ENCODE measurements around the gene HOXB2.

Gene HOXB2

DNA sequence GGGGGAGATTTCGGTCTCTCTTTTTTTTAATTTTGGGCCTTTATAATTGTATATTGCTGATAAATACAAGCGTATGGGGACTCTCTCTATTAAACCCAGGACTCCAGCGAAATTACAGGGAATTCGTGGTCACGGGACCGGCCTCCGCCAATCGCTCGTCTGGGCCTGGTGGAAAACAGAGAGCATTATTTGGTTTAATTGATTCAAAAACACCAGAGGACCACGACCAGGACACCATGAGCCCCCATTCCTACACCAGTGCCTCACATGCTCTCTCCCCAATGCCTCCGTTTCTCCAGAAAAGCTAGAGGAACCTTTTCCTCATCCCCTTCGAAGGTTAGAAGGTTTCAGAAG is at the start of gene HOXB2:
Gene HOXB2, minus strand, starts transcription at position 88 of the 354 bp plus-strand sequence. CDS start 198 bp downstream, outside the sequence.
- DNase-seq, result peak; percentile 70

DNA sequence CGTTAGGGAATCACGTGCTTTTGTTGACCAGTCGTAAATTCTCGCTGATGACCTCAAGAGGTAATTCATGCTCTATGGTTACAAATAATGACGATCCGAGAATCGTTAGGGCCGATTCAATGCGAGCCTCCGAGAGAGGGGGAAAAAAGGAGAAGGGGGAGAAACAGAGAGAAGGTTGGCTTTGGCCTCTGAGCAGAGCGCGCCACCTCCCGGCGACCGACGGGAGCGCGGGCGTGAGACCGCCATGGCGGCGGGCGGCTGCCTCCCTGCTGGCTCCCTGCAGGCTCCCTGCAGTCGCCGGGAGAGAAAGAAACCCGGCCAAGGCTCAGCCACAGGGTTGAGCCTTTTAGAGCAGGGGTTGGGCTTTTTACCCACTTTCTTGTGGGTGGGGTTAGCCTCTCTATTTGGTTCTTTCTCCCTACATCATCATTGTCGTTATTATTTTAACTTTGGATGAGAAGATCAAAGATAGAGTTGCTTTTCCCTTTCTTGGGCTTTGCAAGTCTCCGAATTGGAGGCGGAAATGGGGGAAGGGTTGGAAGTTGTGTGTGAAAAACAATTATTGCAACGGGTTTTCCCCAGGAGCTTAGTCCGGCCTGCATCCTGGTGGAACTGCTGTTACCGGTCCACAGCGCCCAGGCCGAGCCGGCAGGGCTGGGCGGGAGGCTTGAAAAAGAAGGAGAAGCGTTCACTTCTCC is 49.1 kb upstream of the HOXB2 start:
- DNase-seq, result peak; percentile 98

DNA sequence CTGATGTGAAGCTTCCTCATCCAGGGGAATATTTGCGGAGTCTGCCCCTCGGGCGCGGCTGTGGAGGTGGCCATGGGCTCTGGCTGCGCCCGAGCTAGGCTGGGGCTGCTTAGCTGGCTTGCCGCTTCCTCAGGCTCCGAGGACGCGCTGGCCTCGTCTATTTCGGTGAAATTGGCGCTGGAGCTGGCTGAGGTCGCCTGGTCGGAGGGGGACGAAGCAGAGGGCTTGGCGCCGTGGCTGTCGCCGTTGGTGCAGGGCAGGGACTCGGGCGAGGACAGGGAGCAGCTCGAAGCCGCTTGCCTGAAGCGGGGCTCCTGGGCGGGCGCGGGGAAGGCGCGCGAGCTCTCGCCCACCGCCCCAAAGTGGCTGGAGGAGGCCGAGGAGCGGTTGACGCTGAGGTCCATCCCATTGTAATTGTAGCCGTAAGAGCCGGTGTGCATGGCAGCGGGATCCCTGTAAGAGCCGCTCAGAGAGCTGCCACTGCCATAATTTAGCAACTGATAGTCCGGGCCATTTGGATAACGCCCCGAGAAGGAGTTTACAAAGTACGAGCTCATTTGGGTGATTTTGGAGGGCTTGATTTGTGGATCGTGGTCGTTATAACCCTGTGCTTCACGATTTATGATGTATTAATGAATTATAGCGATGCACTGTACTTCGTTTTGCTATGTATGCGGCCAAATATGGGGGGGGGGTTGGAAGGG is 48.4 kb upstream of the HOXB2 start, which contains the start of gene HOXB5:
Gene HOXB5, minus strand, starts transcription at position 654 of the 704 bp plus-strand sequence. Its CDS starts 97 bp downstream, at position 557.
- peak; percentile 80 for DNase-seq

DNA sequence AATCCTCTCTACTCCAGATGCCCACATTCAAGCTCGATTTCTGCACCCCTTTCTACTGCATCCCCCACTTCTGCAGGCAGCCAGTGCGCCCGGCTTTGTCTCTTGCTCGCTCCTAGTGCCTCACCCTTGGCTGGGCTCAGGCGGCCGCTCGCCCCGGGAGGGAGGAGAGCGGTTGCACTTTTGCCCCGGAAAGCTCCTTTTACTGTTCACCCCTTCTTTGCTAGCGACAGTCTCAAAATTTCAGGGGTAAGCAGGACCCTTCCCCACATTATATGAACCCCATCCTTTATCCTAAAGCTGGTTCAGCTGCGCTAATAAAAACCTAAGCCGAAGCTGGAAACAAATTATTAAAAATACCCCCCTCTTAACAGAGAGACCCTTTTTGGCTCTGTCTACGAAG is 47.7 kb upstream of the HOXB2 start:
- peak; percentile 40 for DNase-seq

DNA sequence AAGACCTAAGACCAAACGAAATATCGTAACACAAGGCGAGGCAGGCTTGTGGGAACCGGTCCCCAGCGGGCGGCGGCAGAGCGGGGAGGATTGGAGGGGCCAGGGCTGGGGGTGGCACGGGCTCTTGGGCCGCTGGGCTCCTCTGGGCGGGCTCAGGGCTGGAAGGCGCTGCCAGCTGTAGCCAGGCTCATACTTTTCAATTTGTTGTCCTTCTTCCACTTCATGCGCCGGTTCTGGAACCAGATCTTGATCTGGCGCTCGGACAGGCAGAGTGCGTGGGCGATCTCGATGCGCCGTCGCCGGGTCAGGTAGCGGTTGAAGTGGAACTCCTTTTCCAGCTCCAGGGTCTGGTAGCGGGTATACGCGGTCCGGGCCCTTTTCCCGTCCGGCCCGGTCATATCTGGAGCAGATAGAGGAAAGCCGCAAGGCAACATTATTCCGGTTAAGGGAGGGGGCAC is 47.2 kb upstream of the HOXB2 start:
- DNase-seq, result peak; percentile 40

DNA sequence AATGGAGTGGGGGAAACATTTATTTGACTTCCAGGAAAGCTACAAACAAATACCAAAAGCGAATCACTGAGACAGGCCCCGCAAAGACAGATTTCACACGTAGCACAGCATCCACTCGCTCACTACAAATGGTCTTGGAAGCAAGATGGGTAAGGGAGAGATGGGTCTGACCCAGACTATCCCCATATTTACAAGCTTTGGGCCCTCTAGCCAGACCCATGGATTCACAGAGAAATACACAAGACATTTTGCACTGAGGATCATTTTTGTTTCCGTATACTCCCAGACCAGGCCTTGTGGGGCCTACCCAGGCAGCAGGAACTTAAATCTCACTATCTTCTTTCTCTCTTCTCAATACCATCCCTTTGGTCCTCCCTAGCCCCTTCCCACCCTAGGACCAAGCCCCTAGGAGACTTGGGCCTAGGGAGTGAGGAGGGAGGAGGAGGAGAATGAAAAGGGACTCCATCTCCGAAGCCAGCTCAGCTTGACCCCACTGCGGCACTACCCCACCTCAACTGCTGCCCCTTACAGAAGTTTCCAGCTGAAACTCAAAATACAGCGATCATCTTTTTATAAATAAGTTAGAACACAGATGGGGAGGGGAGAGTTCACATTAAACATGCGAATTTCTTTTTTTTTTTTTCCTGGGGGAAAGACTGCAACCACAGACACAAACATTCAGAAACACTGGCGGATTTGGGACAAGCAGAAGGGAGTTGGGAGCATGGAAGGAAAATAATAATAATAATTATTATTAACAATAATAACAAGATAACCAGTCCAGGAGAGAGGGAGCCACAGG is 46.5 kb upstream of the HOXB2 start:
- peak; percentile 37 for DNase-seq

DNA sequence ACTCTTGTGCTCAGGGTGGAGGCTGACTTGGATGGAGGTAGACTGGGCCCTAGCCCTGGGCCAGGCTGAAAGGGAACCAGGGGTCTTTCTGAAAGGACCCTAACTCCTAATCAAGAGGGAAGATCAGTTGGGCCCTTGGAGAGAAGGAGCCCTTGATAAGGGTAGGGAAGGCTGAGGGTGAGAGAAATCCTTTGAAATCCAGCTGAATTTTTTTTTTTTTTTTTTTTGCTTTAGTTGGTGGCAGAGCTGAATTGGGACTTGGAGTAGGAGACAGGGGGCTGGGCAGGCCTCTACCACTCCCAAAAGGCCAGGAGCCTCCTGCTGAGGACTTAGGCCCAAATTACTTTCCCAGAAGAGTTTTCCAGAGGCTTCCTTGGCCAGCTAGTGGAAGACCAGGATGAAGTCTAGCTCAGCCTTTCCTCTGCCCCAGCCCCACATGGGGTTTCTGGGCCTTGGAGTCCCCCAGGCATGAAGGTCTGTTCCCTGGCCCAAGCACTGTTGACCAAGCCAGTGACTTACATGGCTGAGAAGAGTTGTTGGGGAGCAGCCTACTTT is 45.8 kb upstream of the HOXB2 start:
- DNase-seq, result peak; percentile 42

DNA sequence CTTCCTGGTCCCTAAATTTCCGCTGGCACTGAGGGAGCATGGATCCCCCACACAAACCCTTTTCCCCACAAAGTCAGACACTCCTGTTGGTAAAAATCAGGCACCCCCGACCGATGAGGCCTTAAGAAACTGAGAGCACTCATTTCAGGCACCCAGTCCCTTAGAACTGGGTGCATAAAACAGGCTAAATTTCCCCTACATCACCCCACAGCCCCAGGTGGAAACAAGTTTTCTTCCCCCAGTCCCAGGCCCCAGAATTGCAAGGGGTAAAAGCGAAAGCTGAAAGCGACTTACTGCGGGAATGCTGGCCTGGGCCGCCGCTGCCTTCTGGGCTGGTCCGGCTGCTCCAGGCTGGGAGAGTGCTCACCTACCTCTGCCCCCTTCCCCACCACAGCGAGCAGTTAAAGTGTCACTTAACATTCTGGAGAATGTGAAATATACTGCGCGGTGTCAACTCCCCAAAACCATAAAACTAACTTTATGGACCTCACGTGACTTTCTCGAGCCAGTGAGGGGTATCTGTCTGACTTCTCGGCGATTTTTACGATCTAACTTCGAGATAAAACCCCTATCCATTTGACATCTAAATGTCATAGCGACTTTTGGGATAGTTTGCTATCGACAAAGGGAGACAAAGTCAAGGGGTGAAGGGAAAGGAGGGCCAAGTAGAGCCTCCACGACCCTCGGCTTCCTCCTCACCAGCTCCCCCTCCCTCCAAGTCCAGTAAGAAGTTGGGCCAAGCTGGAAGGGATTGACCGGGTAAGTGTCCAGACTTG is 45.1 kb upstream of the HOXB2 start, which contains the start of gene HOXB3:
Gene HOXB3, minus strand, starts transcription at position 411 of the 776 bp plus-strand sequence. CDS start 37,767 bp downstream, outside the sequence.
- DNase-seq, result peak; percentile 60

DNA sequence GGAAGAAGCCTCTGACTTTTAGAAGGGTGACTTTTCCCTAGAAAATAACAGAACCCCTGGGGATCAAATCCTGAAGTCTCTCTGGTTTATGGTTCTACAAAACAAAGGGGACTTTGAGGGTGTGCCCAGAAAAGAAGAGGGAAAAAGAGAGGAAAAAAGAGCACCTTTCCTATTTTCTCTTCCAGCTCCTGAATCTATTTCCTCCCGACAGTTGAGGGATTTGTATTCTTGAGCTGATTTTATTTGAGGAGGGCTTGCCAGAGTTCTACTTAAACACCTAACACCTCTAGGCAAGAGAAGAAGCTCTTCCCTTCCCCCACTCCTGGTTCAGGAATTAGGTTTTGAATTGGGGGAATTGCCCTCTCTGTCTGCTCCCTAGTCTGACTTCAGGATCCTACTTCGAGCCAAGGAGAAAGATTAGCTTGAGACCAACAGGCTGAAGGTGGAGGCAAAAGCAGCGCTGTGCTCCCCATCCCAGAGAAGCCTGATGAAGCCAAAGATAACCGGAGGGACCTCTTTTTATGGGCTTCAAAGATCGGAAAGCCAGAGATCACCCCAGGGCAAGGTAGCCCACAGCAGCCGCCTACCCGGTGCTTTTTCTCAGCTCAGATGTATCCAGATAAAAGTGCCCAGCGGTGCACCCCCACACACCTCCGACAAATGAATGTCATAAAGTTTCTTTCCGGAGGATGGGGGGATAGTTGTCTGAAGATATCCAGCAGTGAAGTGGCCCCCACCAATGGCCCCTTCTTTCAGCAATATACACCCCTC is 44.3 kb upstream of the HOXB2 start:
- DNase-seq, result peak; percentile 53

DNA sequence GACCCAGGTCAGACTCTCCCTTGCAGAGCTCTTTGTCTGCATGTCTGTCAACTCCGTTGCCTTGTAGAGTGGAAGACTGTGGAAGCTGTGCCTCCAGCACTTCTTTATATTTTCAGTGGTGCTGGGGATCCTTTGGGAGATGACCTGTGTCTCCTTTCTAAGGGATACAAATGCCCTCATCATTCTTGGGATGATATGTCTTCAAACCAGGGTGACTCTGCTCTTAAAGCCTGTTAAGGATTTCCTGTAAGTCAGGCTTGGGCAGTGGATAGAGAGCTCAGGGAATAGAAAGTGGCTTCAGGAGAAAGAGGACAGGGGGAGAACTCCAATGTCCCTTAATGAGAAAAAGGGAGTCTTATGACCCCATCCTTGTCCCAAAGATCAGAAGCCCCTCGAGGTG is 43.6 kb upstream of the HOXB2 start:
- peak; percentile 53 for DNase-seq

DNA sequence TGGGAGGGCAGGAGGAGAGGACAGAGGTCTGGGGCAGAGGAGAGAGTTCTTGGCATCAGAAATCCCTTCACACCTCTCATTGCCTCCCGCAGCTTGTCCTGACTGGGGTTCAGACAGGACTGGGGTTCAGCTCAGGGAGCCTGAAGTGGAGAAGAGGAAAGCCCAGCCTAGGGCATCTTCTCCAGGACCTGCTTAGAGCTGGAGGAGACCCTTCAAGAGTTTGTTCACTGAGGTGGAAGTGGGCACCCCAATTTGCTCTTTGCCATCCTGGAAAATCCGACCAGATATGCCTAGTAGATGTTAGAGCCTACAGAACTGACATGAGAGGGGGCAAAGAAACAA is 43.1 kb upstream of the HOXB2 start:
- DNase-seq, result no peak

DNA sequence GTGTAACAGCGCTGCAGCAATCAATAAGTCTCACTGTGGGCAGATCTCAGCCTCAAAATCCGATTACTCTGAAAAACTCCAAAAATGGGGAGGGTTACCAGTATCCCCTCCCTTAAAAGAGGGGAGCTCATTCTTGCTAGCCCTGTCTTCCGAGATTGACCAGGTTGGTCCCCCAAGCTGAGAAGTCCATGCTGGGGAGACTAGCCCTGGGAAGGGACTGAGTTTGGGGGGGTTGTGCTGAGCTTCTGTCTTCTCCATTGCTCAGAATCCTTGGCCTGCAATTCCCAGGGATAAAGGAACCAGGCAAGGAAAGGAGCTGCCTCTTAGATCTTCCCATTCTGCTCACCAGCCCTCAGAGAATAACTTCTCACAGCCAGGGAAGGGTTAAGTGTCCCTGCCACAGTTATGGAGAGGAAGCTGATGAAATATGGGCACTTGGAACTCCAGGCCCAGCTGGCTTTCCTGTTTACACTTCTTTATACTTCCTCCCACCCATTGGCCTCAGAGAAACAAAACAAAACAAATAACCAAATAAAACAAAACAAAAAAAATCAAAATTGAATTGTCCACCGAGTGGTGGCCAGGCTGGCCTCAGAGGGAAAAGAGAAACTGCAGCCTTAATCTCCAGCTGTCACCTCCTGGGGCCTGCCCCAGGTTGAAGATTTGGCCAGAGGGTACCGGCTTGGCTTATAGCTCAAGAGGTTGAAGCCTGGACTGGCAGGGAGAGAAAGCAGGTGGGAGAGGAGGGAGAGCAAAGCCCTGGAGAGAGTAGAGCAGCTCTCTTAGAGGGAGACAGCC is 42.6 kb upstream of the HOXB2 start:
- DNase-seq, result peak; percentile 94

DNA sequence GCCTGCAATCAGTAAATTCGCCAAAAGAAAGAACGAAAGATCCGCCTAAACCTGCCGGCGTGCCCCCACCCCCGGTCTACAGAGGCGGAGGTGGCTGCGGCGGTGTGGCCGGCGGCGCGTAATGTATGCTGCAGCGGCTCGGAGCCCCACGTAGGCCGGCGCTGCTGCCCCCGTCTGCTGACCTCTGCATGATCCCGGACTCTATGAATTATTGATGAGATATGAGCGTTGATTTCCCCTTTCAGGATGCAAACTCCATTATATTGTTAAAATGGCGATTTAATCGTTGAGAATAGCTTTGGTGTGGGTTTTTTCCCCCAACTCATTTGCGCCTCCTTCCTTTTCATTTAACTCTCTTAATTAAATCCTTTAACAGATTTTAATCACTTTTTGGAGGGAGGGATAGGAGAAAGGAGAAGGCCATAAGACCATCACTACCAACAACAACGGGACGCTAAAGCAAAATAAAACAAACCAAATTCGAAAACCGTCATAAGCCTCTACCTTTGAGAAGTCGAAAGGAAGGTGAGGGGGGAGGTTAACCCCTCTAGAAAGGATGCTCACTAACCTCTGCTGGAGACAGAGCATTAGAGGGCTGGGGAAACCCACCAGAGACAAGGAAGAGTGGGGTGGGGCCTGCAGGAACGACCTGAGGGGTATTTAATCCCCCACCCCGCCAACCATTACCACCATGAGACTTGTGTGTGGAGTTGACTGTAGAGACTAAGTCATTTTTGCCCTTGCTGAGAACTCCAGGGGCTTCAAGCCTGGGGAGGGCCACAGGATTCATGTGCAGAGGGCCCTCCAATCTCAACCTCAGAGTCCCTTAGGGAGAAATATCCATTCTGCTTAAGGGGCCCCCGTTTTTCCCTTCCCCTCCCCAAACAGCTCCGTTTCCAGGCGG is 41.7 kb upstream of the HOXB2 start:
- peak; percentile 50 for DNase-seq

DNA sequence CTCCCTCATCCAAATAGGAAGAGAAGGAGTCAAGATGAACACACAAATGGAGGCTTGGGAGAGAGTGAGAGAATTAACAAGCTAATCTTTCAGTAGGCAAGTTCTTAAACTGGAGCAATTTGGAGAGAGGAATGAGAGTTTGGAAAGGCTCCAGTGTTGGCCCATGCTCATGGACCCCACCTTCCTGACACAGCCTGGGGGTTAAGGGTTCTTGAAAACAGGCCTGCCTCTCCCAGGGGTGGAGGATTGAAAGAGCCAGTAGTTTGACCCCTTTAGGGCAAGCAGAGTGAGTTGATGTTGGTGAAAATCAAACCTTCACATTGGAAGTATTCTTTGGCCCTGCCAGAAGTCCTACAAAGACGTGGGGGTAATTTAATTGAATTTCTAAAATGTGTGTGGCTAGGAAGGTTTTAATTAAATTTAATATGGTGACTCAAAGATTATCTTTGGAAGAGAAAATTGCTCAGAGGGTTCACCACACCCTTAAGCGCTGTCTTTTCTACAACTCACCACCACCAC is 39.4 kb upstream of the HOXB2 start:
- no peak for DNase-seq

DNA sequence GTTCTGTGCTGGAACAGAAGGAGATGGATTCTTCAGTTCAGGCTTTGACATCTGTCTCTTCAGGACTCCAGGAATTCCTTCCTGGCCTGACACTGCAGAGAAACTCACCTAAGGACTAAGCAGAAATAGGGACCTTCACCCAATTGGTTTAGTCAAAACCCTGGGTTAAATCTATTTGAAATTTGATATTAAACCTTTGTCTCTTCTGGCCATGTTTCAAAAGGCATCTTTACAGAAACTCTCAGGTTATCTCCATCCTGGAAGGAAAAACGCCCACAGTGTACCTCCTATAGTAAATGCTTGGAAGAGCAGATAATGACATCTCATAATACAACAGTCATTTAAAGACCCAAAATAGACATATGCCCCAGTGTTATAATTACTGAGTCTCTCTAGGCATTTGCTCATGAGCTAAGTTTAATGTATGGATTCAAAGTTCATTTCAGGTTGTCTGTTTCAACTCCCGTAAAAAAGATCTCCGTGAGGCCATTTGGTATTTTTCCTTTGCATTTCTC is 38.9 kb upstream of the HOXB2 start:
- peak; percentile 28 for DNase-seq

DNA sequence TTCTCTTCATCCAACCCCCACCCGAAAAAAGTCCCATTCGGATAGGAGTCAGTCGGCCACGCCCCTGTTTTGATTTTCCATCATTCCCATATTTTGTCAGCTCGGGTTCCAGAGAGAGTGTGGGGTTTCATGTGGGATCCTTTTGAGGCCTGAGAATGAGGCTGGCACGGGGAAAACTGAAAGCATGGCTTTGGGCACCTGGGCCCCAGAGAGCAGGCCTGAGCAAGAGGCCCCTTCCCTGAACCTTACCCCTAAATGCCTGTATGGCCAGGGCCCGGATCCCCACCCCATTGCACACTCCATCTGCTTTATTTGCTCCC is 37.8 kb upstream of the HOXB2 start:
- peak; percentile 21 for DNase-seq

DNA sequence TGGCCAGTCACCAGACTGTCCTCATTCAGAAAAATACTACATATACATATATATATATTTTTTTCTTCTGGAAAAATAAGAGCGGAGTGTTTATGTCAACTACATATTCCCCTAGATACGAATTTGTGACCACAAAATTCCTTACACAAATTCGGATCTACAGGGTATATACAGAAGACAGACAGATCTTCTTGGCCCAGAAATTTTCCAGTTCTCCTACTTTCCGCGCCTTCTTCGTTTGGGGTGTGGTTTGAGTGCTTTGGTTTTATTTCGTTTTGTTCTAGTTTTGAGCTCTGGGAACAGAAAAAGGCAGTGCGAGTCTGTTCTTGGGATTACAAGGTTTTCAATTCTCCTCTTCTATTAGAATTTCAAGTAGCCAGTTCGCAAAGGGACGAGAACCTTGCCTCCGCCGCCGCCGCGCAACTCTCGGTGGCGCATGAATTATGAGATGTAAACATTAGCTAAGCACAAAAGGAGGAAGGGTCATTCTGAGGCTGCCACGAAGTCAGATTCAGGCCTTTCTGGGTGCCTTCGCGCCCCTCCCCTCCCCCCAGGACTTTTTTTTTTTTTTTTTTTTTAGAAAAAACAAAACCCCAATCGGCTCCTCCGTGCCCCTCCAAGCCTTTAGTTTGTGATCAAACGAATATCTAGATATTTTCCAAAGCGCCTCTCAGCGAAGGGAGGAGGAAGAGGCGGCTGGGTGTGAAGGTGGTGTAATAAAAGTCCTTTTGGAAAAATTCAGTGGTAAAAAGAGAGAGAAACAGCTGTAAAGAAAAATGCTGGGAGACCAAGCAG is 35.0 kb upstream of the HOXB2 start:
- peak; percentile 6 for DNase-seq

DNA sequence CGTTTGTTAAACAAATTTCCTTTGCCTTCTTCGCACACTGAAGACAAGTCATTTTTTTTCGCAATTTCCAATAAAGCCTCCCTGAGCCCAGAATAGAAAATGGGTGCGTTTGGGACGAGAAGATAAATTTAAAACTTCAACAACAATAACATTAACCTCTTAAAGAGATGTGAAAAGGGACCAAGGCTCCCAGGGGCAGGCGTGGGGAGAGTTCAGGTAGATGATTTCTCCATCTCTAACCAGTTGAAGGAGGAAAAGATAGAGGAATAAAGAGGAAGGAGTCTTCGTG is 34.5 kb upstream of the HOXB2 start:
- DNase-seq, result no peak
